Stimulated activated CD4-positive, alpha-beta T cell treated with anti-CD3 and anti-CD28 coated beads, Interleukin-15, amount 100 ng/mL, for 24 hours (primary cell): Measurements from ENCODE around the gene FRMD3.

Experiments used
- DNase-seq: peaks from one replicate; pipeline ENCODE4 v3.0.0-alpha.2; 2020

The FRMD3 gene

GRCh38 chr9:83431101-83432060 lies 106.8 kb downstream of the FRMD3 start:
- DNase-seq = no peak

GRCh38 chr9:83430681-83431080 lies 107.5 kb downstream of the FRMD3 start:
- no peak for DNase-seq

GRCh38 chr9:83429229-83429628 lies 109.0 kb downstream of the FRMD3 start:
- no peak for DNase-seq

GRCh38 chr9:83425240-83425639 lies 113.0 kb downstream of the FRMD3 start:
- DNase-seq = no peak

- no peak for DNase-seq
Measured at GRCh38 chr9:83424831-83425230, 113.4 kb downstream of the FRMD3 start.

GRCh38 chr9:83423815-83424707 lies 114.1 kb downstream of the FRMD3 start:
- no peak for DNase-seq

- no peak for DNase-seq
Measured at GRCh38 chr9:83422527-83422926, 115.7 kb downstream of the FRMD3 start.

- DNase-seq = no peak
Measured at GRCh38 chr9:83420486-83420885, 117.7 kb downstream of the FRMD3 start.

- no peak for DNase-seq
Measured at GRCh38 chr9:83419961-83420360, 118.2 kb downstream of the FRMD3 start.

- DNase-seq = no peak
Measured at GRCh38 chr9:83418283-83418682, 119.9 kb downstream of the FRMD3 start.

- DNase-seq = no peak
Measured at GRCh38 chr9:83413367-83413766, 124.8 kb downstream of the FRMD3 start.

GRCh38 chr9:83410701-83411100 lies 127.5 kb downstream of the FRMD3 start:
- no peak for DNase-seq

GRCh38 chr9:83406921-83407320 lies 131.3 kb downstream of the FRMD3 start:
- DNase-seq = no peak

- DNase-seq = no peak
Measured at GRCh38 chr9:83405759-83406158, 132.4 kb downstream of the FRMD3 start.

- no peak for DNase-seq
Measured at GRCh38 chr9:83403527-83404238, 134.5 kb downstream of the FRMD3 start.

- no peak for DNase-seq
Measured at GRCh38 chr9:83401328-83401900, 136.8 kb downstream of the FRMD3 start.

GRCh38 chr9:83396813-83397212 lies 141.4 kb downstream of the FRMD3 start:
- DNase-seq = no peak

- no peak for DNase-seq
Measured at GRCh38 chr9:83396342-83396741, 141.9 kb downstream of the FRMD3 start.

GRCh38 chr9:83392228-83392627 lies 146.0 kb downstream of the FRMD3 start:
- no peak for DNase-seq

- DNase-seq = no peak
Measured at GRCh38 chr9:83388346-83388745, 149.9 kb downstream of the FRMD3 start.

GRCh38 chr9:83387401-83388185 lies 150.6 kb downstream of the FRMD3 start:
- no peak for DNase-seq

- DNase-seq = no peak
Measured at GRCh38 chr9:83385317-83385716, 152.9 kb downstream of the FRMD3 start.
